Renal cortex interstitium (tissue), 11 donors: ENCODE results near the gene CLTC. TPM values are rescaled to one million over a fixed set of nuclear protein-coding genes. Genes with fewer than 3 reads are reported as not detected.

Experiments used
- DNase-seq, 11 donors: peaks; one replicate each; pipeline ENCODE4 v3.0.0-alpha.2; 2013; ENCODE audit warnings: low read depth in 9 of 11, low spot score in 4 of 11; ENCODE audit errors: extremely low read depth in 1 of 11
- polyA plus RNA-seq, 3 donors: library from polyadenylated mRNA; unstranded; fragments of 120-200 nt; gene quantifications; one replicate each; pipeline ENCODE4 v1.2.1, GENCODE V29; 2013; ENCODE audit not compliant: insufficient read length in 3 of 3

Gene CLTC
- polyA plus RNA-seq, 3 donors, result 305 to 359 (median 317) TPM

DNA sequence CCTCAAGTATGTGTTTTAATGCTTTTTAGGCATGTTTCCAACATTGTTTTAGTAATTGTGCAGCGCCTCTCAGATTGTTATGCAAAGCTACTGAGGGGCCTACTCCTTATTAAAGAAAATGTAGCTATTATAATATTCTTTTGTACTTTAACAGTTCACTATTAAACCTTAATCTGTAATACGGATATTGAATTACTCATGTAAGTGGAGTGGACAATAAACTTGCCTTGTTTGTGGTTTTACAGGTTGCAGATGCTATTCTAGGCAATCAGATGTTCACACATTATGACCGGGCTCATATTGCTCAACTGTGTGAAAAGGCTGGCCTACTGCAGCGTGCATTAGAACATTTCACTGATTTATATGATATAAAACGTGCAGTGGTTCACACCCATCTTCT lies 46.5 kb downstream of the CLTC start:
- no peak for DNase-seq

DNA sequence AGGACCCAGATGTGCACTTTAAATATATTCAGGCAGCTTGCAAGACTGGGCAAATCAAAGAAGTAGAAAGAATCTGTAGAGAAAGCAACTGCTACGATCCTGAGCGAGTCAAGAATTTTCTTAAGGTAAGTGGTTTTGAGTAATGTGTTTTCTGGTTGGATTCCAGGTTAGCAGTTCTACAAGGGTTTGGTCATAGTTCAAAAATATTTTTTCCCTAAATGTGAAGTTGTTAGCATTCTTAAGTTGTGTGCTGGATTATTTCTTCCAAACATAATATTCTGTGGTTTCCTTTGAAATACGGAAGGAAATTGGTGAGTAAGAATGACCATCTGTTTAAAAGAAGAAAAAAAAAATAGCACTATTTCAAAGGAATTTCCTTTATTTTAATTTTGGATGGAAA lies 49.1 kb downstream of the CLTC start:
- DNase-seq, result no peak

DNA sequence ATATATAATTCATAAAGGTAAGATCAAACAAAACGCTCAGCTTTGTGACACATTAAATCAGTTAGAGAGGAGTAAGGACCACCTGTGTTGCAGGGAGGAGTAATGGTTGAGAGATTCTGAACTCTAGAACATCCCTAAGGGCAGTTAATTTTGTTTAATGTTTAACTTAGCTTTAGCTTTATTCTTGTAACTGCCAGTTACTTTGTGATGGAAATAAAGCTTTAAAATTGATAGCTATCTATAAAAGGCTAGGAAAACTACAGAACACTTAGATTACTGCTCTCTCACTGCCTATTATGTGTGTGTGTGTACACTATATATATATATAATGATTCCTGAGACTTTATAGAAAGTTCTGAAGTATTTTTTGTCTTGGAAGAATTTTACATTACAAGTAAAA lies 49.7 kb downstream of the CLTC start:
- peak; percentile 10 to 71 (median 36) for DNase-seq

DNA sequence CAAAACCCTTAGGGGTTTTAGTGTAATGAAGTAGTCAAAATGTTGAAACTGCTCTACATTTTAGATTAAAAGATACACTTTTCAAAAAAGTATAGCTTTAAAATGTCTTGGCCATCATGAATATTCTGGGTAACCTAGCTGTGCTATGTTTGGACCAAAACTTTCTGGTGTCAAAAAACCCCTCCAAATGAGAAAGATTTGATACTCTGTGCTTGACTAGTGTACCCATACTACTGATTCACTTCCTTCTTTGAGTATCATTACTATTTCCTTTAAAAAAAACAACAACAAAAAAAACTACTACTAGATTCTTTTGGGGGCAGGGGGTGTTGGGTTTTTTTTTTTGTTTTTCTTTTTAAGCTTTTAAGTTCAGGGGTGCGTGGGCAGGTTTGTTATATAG lies 50.2 kb downstream of the CLTC start:
- no peak for DNase-seq

DNA sequence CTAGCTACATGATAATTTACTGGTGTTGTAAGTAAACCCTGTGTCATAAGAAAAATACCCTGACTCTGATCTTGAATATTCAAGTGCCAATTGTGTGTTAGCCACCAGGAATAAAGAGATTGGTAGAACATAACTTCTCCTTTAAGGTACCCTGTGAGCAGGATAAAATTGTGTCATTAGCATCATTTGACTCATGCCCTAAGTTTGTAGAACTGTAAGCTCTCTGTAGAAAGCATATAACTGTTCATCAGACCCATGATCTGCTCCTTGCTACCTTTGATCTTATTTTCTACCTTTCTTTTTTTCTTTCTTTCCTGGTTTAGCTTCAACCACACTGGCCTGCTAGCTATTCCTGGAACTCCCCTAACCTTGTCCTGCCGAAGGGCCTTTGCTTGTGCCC lies 51.7 kb downstream of the CLTC start:
- DNase-seq, result no peak

DNA sequence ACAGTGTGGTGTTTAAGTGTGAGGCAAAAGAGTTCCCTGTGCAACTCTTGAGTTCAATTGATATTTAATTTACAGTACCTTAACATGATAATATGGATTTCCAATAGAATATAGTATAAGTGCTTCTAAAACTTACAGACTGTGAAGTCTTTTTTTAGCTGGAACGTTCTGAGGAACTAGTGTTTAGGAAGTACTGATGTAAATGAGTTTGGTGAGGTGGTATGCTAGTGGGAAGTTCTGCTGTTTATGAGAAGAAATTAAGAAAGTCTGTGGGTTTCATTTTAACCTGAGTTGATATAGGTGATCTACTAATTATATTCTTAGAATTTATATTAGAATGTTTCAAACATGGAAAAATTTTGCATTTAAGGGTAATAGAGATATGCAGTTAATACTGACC lies 55.5 kb downstream of the CLTC start:
- no peak for DNase-seq

DNA sequence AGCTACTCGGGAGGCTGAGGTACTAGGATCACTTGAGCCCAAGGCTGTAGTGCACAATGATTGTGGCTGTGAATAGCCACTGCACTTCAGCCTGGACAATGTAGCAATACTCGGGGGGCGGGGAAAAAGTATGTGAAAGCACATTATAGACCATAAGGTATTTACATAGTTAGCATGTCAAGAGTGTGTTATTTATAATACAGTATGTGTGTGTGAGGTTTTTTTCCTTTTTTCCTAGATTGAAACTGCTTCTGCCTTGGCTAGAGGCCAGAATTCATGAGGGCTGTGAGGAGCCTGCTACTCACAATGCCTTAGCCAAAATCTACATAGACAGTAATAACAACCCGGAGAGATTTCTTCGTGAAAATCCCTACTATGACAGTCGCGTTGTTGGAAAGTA lies 57.0 kb downstream of the CLTC start:
- DNase-seq, result no peak

DNA sequence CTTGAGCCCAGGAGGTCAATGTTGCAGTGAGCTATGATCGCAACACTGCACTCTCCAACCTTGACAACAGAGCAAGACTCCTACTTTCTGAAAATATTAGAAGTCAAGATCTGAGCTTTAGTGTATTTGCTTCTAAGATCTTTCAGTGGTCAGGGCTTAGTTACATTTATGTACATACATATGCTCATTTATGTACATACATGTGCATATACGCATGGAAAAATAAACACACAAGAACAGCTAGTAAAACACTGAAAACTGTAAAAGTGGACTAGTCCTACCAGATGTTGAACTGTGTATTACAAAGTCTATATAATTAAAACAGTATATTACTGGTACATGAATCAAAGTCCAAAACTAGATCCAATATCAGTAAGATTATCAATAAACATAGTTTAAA lies 59.2 kb downstream of the CLTC start:
- no peak for DNase-seq

DNA sequence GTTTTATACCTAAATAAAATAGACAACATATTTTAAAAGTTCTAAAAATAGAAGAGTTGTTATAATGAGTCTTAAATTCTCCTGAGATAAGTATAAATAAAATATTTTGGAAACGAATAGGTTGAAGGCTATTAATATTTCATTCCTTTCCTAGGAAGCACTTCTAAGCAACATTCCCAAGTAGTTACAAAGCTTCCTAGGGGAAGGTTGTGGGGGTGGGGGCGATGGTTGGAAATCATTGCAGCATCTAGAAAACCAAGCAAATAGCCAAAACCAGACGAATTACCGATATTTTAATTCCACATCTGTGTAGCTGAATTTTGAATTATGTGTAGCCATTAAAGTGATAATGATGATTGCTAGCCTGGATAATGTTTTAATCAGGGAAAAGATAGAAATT lies 60.6 kb downstream of the CLTC start:
- no peak for DNase-seq

DNA sequence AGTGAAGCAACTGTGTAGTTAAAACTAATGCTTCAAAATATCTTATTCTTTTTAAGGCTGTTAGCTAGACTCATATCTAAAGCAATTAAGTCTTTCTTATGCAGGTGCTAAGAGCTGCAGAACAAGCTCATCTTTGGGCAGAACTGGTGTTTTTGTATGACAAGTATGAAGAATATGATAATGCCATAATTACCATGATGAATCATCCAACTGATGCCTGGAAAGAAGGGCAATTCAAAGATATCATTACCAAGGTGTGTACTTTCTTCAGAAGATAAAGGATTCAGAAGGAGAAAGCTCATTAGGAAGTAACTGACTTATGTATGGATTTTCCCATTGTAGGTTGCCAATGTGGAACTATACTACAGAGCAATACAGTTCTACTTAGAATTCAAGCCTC lies 63.6 kb downstream of the CLTC start:
- DNase-seq, result no peak

DNA sequence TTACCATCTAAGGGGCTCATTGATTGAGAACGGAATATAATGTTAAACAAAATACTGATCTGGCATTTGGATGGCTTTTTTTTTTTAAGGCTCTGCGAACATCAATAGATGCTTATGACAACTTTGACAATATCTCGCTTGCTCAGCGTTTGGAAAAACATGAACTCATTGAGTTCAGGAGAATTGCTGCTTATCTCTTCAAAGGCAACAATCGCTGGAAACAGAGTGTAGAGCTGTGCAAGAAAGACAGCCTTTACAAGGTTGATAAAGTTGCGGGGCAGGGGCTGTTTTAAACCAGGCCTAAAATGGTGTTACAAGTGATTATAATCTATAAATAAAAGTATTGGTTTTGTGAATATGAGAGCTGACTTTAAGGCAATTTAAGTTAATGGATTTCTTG lies 65.3 kb downstream of the CLTC start:
- DNase-seq, result no peak

DNA sequence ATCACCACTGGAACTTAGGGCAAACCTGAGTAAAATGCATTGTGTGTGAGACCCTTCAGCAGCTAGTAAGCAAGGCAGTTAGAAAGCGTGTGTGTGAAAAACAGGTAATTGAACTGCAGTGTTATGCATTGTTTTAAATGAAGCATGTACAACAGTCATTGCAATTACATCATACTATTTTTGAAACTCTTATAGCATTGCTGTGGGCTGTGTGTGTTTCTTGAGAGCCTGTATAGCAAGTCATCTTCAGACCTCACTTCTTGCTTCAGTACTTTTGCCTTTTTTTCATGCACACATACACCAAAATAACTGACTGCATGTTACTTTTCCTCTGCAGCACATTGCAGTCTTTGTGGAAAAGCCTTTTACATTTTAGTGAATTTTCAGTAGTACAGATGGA lies 68.3 kb downstream of the CLTC start:
- no peak for DNase-seq

DNA sequence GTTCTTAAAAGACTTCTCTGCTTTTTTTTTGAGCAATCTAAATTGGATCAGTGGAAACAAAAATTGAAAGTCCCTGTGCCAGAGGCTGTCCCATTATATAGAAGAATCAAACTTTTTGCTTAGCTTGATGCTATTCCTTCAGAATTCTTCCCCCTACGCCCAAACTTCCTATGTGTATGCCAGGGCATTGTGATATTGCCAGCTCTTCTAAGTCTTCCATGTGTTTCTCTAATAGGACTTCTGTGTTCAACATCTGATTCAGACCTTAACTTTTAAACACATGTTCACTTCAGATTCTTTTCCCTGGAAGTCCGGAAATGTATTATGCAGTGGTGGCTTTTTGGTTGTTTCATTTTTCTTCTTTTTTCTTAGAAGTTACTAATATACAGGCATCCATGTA lies 68.8 kb downstream of the CLTC start:
- no peak for DNase-seq

DNA sequence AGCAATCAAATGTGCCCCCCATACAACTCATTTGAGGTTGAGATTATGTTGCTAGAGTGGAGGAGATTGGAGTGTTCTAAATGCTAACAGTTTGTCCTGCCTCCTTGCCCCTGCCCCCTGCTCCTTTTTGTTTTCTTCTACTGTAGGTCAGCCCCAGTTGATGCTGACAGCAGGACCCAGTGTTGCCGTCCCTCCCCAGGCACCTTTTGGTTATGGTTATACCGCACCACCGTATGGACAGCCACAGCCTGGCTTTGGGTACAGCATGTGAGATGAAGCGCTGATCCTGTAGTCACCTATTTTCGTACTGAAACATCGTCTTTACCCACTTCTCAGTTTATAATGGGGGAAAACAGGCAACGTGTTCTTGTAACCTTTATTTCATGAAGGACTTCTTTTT lies 73.9 kb downstream of the CLTC start:
- no peak for DNase-seq

DNA sequence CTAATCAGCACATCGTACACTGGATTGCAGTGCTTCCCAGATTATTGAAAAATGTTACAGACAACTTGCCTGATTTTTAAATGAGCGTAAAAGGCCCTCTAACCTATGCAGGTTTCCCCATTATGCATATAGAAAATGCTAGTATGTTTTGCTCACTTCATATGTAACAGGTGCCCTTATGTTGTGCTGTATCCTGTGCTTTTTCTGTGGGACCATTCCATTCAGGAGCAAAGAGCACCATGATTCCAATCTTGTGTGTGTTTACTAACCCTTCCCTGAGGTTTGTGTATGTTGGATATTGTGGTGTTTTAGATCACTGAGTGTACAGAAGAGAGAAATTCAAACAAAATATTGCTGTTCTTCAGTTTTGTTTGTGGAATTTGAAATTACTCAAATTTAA lies 74.6 kb downstream of the CLTC start:
- DNase-seq, result no peak

DNA sequence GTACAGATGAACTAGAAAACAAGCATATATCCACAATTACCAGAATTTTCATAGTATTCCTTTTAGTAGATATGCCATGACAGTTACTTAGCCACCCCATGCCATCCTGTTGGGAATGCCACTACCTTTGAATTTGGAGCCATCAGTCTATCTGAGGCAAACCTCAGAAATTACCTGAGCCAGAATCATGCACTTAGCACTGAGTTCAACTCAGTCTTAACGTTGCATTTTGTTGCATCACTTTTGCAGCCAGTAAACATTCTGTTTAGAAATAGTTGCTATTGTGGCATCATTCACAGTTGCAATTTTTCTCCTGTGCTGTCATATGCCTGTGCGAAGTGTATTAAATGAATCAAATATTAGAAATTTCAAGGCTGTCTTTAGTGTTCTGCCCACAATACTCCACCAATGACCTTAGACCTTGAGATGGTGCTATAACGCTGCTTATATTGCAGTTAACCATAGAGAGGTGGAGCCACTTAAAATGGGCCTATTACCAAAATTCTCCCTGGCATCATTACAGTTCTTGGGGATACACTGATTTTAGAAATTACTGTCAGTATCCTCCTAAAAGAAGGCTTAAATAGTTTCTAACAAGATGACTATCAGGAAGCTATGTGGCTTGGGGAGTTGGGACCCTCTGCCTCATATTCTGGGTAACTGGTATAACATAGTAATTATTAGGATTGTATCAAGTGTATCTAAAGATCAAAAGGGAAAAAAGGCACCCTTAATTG lies 76.4 kb downstream of the CLTC start:
- DNase-seq, result no peak

DNA sequence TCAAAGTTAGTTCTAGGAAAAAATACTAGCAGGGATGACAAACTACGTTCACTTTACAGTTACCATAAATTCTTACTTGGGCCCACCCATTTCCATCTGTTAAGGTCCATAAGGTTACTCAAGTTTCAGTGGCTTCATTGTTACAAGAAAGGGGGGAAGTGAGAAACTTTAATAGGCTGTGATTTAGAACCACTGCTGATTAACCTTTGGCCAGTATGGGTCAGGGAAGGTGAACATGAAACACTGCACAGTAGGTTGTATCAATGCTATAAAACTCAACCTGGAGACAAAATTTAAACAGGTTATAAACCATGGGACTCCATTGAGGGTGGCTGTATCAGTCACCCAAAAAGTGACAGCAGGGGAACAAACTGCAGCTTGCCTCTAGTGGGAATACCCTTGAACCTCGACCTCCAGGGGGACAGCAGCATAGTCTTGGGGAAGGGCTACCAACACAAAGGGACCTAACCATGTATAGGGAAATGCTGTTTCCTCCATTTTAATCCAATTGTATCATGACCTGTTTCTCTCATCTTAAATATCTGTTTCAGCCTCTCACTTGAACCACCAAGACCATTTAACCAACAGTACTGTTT lies 77.1 kb downstream of the CLTC start:
- no peak for DNase-seq

DNA sequence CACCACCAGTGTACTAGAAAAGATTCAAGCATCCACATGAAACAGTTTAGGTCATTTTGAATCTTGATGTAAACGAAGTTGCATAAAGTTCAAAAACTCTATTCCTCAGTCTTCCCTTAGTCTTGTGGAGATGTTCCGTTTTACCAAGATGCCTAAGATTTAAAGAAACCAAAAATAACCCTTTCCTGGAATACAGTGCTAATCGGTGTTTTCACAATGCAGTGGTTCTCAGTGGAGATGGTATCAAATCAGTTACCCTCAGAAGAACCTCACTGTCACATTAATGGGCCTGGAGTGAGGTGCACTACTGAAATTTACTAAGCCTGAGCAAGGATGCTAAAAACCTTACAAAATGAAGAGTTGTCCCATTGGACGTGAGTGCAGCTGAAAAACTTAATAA lies 78.4 kb downstream of the CLTC start:
- no peak for DNase-seq

DNA sequence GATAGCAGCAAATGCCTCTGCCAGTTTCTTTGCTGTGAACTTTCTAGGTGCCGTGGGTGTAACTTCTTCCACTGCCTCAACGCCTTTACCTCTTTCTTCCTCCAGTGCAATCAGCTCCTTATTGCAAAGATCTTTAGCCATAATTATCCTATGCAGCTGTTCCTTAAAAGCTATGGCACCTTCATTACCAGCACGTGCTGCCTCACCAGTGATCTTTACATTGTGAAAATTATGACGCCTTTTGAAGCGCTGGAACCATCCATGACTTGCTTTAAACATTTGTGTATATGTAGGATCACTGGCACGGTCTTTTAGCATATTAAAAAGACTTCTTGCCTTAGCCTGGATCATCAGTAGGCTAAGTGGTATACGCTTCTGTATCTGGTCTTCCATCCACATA lies 79.5 kb downstream of the CLTC start:
- DNase-seq, result no peak

DNA sequence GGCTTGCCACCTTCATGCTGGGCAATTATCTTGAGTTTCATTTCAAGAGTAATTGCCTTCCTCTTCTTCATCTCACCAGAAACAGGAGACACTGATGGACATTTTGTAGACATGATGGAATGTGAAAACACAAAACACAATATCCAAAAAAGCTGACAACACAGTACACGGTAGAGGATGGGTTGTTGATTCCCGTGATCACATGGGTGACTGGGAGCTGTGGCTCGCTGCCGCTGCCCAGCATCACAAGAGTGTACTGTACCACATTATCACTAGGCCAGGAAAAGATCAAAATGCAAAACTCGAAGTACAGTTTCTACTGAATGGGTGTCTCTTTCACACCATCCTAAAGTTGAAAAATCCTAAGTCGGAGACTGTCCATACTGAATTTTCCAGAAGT lies 80.1 kb downstream of the CLTC start:
- DNase-seq, result no peak

DNA sequence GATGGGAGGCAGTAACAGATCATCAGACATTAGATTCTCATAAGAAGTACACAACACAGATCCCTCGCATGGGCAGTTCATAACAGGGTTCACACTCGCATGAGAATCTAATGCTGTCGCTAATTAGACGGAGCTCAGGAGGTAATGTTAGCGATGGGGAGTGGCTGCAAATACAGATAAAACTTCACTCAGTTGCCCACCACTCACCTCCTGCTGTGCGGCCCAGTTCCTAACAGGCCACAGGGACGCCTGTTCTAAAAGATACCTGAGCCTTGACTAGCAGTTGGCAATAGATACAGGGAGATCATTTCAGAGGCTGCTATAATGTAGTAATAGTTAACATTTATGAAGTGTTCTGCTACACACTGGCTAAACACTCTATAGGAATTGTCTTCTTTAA lies 82.6 kb downstream of the CLTC start:
- no peak for DNase-seq
